Natural killer cell (primary cell): ENCODE results near the gene ALOX12. TPM values are rescaled to one million over a fixed set of nuclear protein-coding genes. Genes with fewer than 3 reads are reported as not detected.
A peak's percentile ranks its signal among the peaks of the same experiment; 100 is the strongest.

ENCODE experiments used
- ATAC-seq, 3 donors: fragments of 150-1000 bp in 2 of 3; fragments of 200-7000 bp in 1 of 3; cut with Tn5 transposase; 1 replicate in 1 of 3; 2 replicates in 2 of 3; pipeline ENCODE4 v1.10.0; 2021; ENCODE audit warnings: mild to moderate bottlenecking in 2 of 3, moderate library complexity in 2 of 3
- DNase-seq, 2 donors: peaks; one replicate each; pipeline versions ENCODE4 v3.0.0 to v3.0.0-alpha.2; 2013 to 2021; ENCODE audit warnings: mixed read lengths in 1 of 2
- H3K27ac ChIP-seq: one replicate; pipeline ENCODE4 v1.5.1; 2013; ENCODE audit warnings: mild to moderate bottlenecking, low read length
- H3K27me3 ChIP-seq: one replicate; pipeline ENCODE4 v1.6.1; 2013; ENCODE audit warnings: low read length; ENCODE audit not compliant: control insufficient read depth, insufficient read depth
- H3K36me3 ChIP-seq: one replicate; pipeline ENCODE4 v1.6.1; 2013; ENCODE audit warnings: low read length; ENCODE audit not compliant: control insufficient read depth, insufficient read depth
- H3K4me1 ChIP-seq: one replicate; pipeline ENCODE4 v1.6.1; 2013; ENCODE audit warnings: low read length; ENCODE audit not compliant: control insufficient read depth, insufficient read depth
- H3K4me3 ChIP-seq: one replicate; pipeline ENCODE4 v1.5.1; 2013; ENCODE audit warnings: low read length
- H3K9me3 ChIP-seq: one replicate; pipeline ENCODE4 v1.6.1; 2013; ENCODE audit warnings: low read length; ENCODE audit not compliant: control insufficient read depth, insufficient read depth
- H3K27ac Mint-ChIP-seq, 2 donors: one replicate each; pipeline ENCODE4 v1.8.0; 2022; ENCODE audit warnings: mild to moderate bottlenecking in 2 of 2, mixed read lengths in 2 of 2, moderate library complexity in 1 of 2
- H3K27me3 Mint-ChIP-seq, 2 donors: one replicate each; pipeline ENCODE4 v1.8.0; 2022; ENCODE audit warnings: low read depth in 2 of 2, mixed read lengths in 2 of 2
- H3K36me3 Mint-ChIP-seq: one replicate; pipeline ENCODE4 v1.8.0; 2022; ENCODE audit warnings: mixed read lengths
- H3K4me1 Mint-ChIP-seq, 2 donors: one replicate each; pipeline ENCODE4 v1.8.0; 2022; ENCODE audit warnings: mixed read lengths in 2 of 2
- H3K4me3 Mint-ChIP-seq: one replicate; pipeline ENCODE4 v1.8.0; 2022; ENCODE audit warnings: mild to moderate bottlenecking, moderate library complexity, mixed read lengths
- H3K9me3 Mint-ChIP-seq, 2 donors: one replicate each; pipeline ENCODE4 v1.8.0; 2022; ENCODE audit warnings: mixed read lengths in 2 of 2
- CTCF ChIP-seq: fragments of 200-600 bp; IDR thresholded peaks from one replicate; pipeline ENCODE4 v1.8.0; 2022; ENCODE audit warnings: antibody characterized with exemption
- WGBS: methylation state at CpG from one replicate; pipeline ENCODE4 v1.1.7; 2013; ENCODE audit warnings: missing lambda C conversion rate; ENCODE audit not compliant: insufficient coverage; 5-methylcytosine and 5-hydroxymethylcytosine counted together
- intact Hi-C: fragments of 100-400 bp; cut with micrococcal nuclease; formaldehyde crosslinking; loops from one replicate; pipeline ENCODE4 v1.14.2; 2022
- total RNA-seq, 4 donors: library from RNA; stranded (reverse); fragments of 120-200 nt in 1 of 4; gene quantifications; one replicate each; pipeline versions ENCODE4 v1.2.3 to v1.2.4, GENCODE V29; 2013 to 2022

The ALOX12 gene
- total RNA-seq, 3 donors from 2014 or later (not counting 1 experiment from before 2014, with no cell fraction given) = 0.77 to 2.4 (median 1.3) TPM

- Mint-ChIP-seq H3K4me1 (peaks cover 33 to 73% of the 10 kb centered on the region in 2 donors), H3K36me3 (no peaks in the 10 kb centered on the region), H3K27ac (peak overlapping the region; percentile 93 to 96), H3K9me3 (no peaks in the 10 kb centered on the region), H3K27me3 (no peaks in the 10 kb centered on the region), H3K4me3 (peak overlapping the region; percentile 87)
- H3K36me3 ChIP-seq = no peaks in the 10 kb centered on the region
- H3K4me1 ChIP-seq = peaks cover 66% of the 10 kb centered on the region
- intact Hi-C loops = loop anchor here (1.0 to 2.0 kb wide), 2 partner anchors 8 to 19 kb away; no protein-coding TSS in a partner anchor
- H3K4me3 ChIP-seq = peak overlapping the region; percentile 25
- no peaks in the 10 kb centered on the region for H3K9me3 ChIP-seq
- DNase-seq (peak; percentile 97 to 98), ATAC-seq (peak; percentile 70 to 86 (median 76))
- 41% methylated on average over 49 of the region's 51 CpGs for WGBS
- peak overlapping the region; percentile 67 for H3K27ac ChIP-seq
- no peak for TF ChIP-seq CTCF
- H3K27me3 ChIP-seq = no peaks in the 10 kb centered on the region
Measured at GRCh38 chr17:7023576-7024401, 27.9 kb downstream of the ALOX12 start.

- no peak for TF ChIP-seq CTCF
- no peak overlapping the region for H3K4me3 ChIP-seq
- H3K27me3 ChIP-seq = no peaks in the 10 kb centered on the region
- H3K4me1 ChIP-seq = peaks cover 69% of the 10 kb centered on the region
- peaks cover 38 to 76% of the 10 kb centered on the region in 2 donors for H3K4me1 Mint-ChIP-seq
- no peaks in the 10 kb centered on the region for H3K36me3 ChIP-seq
- no peaks in the 10 kb centered on the region for H3K36me3 Mint-ChIP-seq
- H3K9me3 ChIP-seq = no peaks in the 10 kb centered on the region
- H3K4me3 Mint-ChIP-seq = no peak overlapping the region
- no peaks in the 10 kb centered on the region for H3K9me3 Mint-ChIP-seq
- WGBS = 89% methylated on average over 8 of the region's 8 CpGs
- intact Hi-C loops = no loop called here
- H3K27ac Mint-ChIP-seq = peak overlapping the region; percentile 93 to 96
- no peaks in the 10 kb centered on the region for H3K27me3 Mint-ChIP-seq
- ATAC-seq (no peak), DNase-seq (no peak)
- H3K27ac ChIP-seq = no peak overlapping the region
Measured at GRCh38 chr17:7024402-7024785, 28.5 kb downstream of the ALOX12 start.

GRCh38 chr17:7025245-7025644 lies 29.4 kb downstream of the ALOX12 start:
- 100% methylated on average over 1 of the region's 1 CpG for WGBS
- Histone ChIP-seq H3K27ac (no peak overlapping the region), H3K4me3 (no peak overlapping the region), H3K4me1 (peaks cover 78% of the 10 kb centered on the region), H3K27me3 (no peaks in the 10 kb centered on the region), H3K9me3 (no peaks in the 10 kb centered on the region), H3K36me3 (no peaks in the 10 kb centered on the region)
- intact Hi-C loops = no loop called here
- Mint-ChIP-seq H3K4me1 (peaks cover 46 to 83% of the 10 kb centered on the region in 2 donors), H3K36me3 (no peaks in the 10 kb centered on the region), H3K9me3 (no peaks in the 10 kb centered on the region), H3K27me3 (no peaks in the 10 kb centered on the region), H3K27ac (peak overlapping the region; percentile 74 to 96), H3K4me3 (peak overlapping the region; percentile 49)
- no peak for DNase-seq
- ATAC-seq = no peak
- TF ChIP-seq CTCF = no peak
